OCI-LY1 (cell line): ENCODE data around the gene PABPC1L.

Experiments
- H2AFZ ChIP-seq: fragments of 200-600 bp; sonication (generic), shearing (Covaris generic); 2 replicates; pipeline ENCODE4 v1.6.0; 2014; ENCODE audit warnings: antibody characterized with exemption, mild to moderate bottlenecking, low read length
- H3F3A ChIP-seq: fragments of 200-600 bp; sonication (generic), shearing (Covaris generic); 2 replicates; pipeline ENCODE4 v1.6.0; 2014; ENCODE audit warnings: mild to moderate bottlenecking, antibody characterized with exemption, low read length, moderate library complexity; ENCODE audit not compliant: insufficient read depth
- H3K27ac ChIP-seq: fragments of 200-600 bp; sonication (generic); 2 replicates; pipeline ENCODE4 v1.5.1; 2014; ENCODE audit warnings: low read length, mixed run types, mild to moderate bottlenecking, low read depth; ENCODE audit not compliant: poor library complexity, severe bottlenecking
- H3K27me3 ChIP-seq: fragments of 200-600 bp; sonication (generic); 2 replicates; pipeline ENCODE4 v1.6.0; 2014; ENCODE audit warnings: antibody characterized with exemption, mild to moderate bottlenecking, low read length, moderate library complexity; ENCODE audit not compliant: insufficient read depth
- H3K36me3 ChIP-seq: fragments of 200-600 bp; sonication (generic); 2 replicates; pipeline ENCODE4 v1.6.1; 2014; ENCODE audit warnings: mild to moderate bottlenecking, antibody characterized with exemption, low read length, moderate library complexity, mixed read lengths; ENCODE audit not compliant: insufficient read depth
- H3K4me1 ChIP-seq: fragments of 200-600 bp; sonication (generic); 2 replicates; pipeline ENCODE4 v1.5.1; 2014; ENCODE audit warnings: mild to moderate bottlenecking, low read length, moderate library complexity; ENCODE audit not compliant: insufficient read depth, severe bottlenecking
- H3K4me2 ChIP-seq: fragments of 200-600 bp; sonication (generic), shearing (Covaris generic); 2 replicates; pipeline ENCODE4 v1.6.1; 2014; ENCODE audit warnings: low read length
- H3K4me3 ChIP-seq: fragments of 200-600 bp; sonication (generic); 2 replicates; pipeline ENCODE4 v1.5.1; 2014; ENCODE audit warnings: low read length, low read depth, mild to moderate bottlenecking, mixed read lengths; ENCODE audit not compliant: poor library complexity, severe bottlenecking
- H3K79me2 ChIP-seq: fragments of 200-600 bp; shearing (Covaris generic); 2 replicates; pipeline ENCODE4 v1.6.1; 2016; ENCODE audit warnings: mixed run types, low read length, mixed read lengths; ENCODE audit not compliant: insufficient read depth
- H3K9ac ChIP-seq: fragments of 200-600 bp; sonication (generic), shearing (Covaris generic); 2 replicates; pipeline ENCODE4 v1.6.1; 2014; ENCODE audit warnings: mild to moderate bottlenecking, low read length, mixed read lengths
- H3K9me2 ChIP-seq: fragments of 200-600 bp; sonication (generic), shearing (Covaris generic); 2 replicates; pipeline ENCODE4 v1.6.1; 2014; ENCODE audit warnings: low read depth, mild to moderate bottlenecking, low read length, mixed read lengths
- H3K9me3 ChIP-seq: fragments of 200-600 bp; shearing (Covaris generic); 2 replicates; pipeline ENCODE4 v1.6.1; 2014; ENCODE audit warnings: low read length, mixed read lengths
- H4K20me1 ChIP-seq: fragments of 200-600 bp; sonication (generic), shearing (Covaris generic); 2 replicates; pipeline ENCODE4 v1.6.0; 2016; ENCODE audit warnings: mild to moderate bottlenecking, low read length; ENCODE audit not compliant: insufficient read depth
- EZH2 ChIP-seq: fragments of 200-600 bp; sonication (generic), shearing (Covaris generic); IDR thresholded peaks from 2 replicates; pipeline ENCODE4 v1.8.0; 2017; ENCODE audit warnings: borderline replicate concordance, mixed run types, mild to moderate bottlenecking, antibody characterized with exemption, low read length, moderate library complexity, mixed read lengths
- TF ChIP-seq, protein P1 (sequence below): fragments of 200-600 bp; sonication (generic), shearing (Covaris generic); IDR thresholded peaks from 2 replicates; pipeline ENCODE4 v1.5.1; 2017; ENCODE audit warnings: mild to moderate bottlenecking, antibody characterized with exemption, low read length, moderate library complexity, mixed read lengths

PABPC1L gene

DNA sequence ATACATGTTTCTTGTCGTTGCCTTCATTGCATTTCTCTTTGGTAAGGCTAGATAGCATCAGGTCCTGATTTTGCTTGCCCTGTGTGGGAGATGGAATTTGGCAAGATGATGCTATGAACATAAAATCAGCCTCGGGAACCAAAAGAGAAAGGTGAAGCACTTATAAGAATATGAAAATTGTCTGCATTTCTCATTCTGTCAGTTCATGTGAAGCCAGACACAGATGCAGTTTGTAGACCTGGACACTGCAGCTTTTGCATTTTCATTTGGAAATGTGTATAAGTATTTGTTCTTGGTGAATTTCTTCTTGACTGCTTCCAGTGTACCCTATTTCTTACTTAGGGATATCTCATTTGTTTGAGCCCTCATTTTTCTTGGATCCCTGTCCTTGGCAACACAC, 23.0 kb upstream of the PABPC1L start:
- TF ChIP-seq, protein P1, sequence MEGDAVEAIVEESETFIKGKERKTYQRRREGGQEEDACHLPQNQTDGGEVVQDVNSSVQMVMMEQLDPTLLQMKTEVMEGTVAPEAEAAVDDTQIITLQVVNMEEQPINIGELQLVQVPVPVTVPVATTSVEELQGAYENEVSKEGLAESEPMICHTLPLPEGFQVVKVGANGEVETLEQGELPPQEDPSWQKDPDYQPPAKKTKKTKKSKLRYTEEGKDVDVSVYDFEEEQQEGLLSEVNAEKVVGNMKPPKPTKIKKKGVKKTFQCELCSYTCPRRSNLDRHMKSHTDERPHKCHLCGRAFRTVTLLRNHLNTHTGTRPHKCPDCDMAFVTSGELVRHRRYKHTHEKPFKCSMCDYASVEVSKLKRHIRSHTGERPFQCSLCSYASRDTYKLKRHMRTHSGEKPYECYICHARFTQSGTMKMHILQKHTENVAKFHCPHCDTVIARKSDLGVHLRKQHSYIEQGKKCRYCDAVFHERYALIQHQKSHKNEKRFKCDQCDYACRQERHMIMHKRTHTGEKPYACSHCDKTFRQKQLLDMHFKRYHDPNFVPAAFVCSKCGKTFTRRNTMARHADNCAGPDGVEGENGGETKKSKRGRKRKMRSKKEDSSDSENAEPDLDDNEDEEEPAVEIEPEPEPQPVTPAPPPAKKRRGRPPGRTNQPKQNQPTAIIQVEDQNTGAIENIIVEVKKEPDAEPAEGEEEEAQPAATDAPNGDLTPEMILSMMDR, result no peak
- TF ChIP-seq EZH2, result no peak
- H3K36me3 ChIP-seq, result peaks cover 36% of the 10 kb centered on the region
- H3K79me2 ChIP-seq, result peaks cover 61% of the 10 kb centered on the region
- peak overlapping the region; percentile 92 for H3K4me2 ChIP-seq
- H3K27ac ChIP-seq, result no peak overlapping the region
- no peaks in the 10 kb centered on the region for H3F3A ChIP-seq
- H4K20me1 ChIP-seq, result no peaks in the 10 kb centered on the region
- H3K9me2 ChIP-seq, result no peaks in the 10 kb centered on the region
- H3K27me3 ChIP-seq, result no peaks in the 10 kb centered on the region
- H3K9ac ChIP-seq, result peak overlapping the region; percentile 95
- H3K4me3 ChIP-seq, result peak overlapping the region; percentile 99
- peaks cover 47% of the 10 kb centered on the region for H3K4me1 ChIP-seq
- H3K9me3 ChIP-seq, result no peaks in the 10 kb centered on the region
- H2AFZ ChIP-seq, result no peak overlapping the region

DNA sequence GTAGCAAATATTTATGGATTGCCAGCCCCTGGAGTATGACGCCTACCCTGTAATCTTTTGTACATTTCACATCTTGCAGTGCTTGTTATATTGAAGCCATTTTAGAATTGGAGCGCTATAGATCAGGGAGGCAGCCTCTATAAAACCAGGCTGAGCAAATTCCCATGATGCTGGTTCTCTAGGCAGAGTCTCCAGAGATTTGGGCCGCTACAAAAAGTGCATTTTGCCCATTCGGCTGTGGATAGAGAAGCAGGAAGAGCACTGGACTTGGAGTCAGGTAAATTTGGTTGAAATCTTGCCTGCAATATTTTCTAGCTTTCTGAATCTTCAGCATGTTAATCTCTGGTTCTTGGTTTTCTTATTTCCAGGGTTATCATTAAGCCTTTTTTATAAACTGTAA, 22.4 kb upstream of the PABPC1L start:
- peaks cover 43% of the 10 kb centered on the region for H3K36me3 ChIP-seq
- no peaks in the 10 kb centered on the region for H3K9me2 ChIP-seq
- H3K4me2 ChIP-seq, result peak overlapping the region; percentile 92
- no peak overlapping the region for H2AFZ ChIP-seq
- H3F3A ChIP-seq, result no peaks in the 10 kb centered on the region
- H3K79me2 ChIP-seq, result peaks cover 68% of the 10 kb centered on the region
- H3K9me3 ChIP-seq, result no peaks in the 10 kb centered on the region
- no peak overlapping the region for H3K27ac ChIP-seq
- no peak for TF ChIP-seq EZH2
- TF ChIP-seq, protein P1, result no peak
- H3K4me1 ChIP-seq, result peaks cover 47% of the 10 kb centered on the region
- H3K27me3 ChIP-seq, result no peaks in the 10 kb centered on the region
- peak overlapping the region; percentile 95 for H3K9ac ChIP-seq
- peak overlapping the region; percentile 99 for H3K4me3 ChIP-seq
- H4K20me1 ChIP-seq, result no peaks in the 10 kb centered on the region

DNA sequence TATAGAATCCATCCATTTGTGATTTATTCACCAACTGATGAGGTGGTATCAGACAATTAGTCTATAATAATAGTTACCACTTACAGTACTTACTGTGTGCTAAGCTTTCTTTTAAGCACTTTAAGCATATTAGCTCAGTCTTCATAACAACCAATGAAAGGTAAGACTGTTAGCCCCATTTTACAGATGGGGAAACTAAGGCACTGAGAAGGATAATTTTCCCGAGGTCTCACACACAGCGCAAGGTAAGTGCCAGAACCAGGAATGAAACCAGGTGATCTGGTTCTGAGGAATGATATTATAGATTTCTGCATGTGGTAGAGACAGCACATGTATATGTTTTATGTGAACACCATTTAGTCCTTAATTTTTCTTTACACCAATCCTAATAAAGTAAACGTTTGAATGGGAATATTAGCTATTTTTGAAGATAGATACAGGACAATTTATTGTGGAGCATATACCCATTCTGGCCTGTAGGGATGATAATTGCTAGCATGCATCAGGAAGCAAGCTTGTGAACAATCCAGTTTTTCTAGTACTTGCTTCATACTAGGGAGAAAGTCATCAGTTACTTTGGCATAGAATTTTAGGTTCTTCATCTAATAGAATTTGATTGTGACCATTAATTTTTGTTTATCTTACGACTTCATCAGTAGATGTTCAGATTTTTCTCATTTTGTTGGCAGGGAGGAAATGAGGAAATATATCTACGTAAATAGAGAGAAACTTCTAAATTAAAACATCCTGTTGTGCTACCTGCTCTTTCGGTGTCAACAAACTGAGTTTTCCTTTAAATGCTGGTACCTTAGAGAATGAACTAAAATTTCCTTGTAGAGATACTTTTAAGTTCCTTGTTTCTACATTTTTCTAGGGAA, 21.4 kb upstream of the PABPC1L start:
- Histone ChIP-seq H4K20me1 (peaks cover 2% of the 10 kb centered on the region; the same call in 1 of the 2 replicates), H3K9me3 (no peaks in the 10 kb centered on the region), H3K27ac (no peak overlapping the region), H3K9ac (no peak overlapping the region; the same call in 1 of the 2 replicates), H3K36me3 (peaks cover 45% of the 10 kb centered on the region), H3F3A (no peaks in the 10 kb centered on the region), H3K27me3 (no peaks in the 10 kb centered on the region), H3K4me3 (peak overlapping the region; percentile 99), H3K4me1 (peaks cover 47% of the 10 kb centered on the region), H3K79me2 (peaks cover 78% of the 10 kb centered on the region), H3K4me2 (peak overlapping the region; percentile 92), H2AFZ (no peak overlapping the region), H3K9me2 (no peaks in the 10 kb centered on the region)
- TF ChIP-seq, protein P1, result no peak; the same call in 1 of the 2 replicates
- no peak for TF ChIP-seq EZH2
